ENCODE results near the gene CSRP3.
"Not testable (repeated sequence)": the region's sequence is repeated elsewhere in the genome, so short reads cannot be mapped to it uniquely, and the experiment has no call there.

CSRP3 gene

DNA sequence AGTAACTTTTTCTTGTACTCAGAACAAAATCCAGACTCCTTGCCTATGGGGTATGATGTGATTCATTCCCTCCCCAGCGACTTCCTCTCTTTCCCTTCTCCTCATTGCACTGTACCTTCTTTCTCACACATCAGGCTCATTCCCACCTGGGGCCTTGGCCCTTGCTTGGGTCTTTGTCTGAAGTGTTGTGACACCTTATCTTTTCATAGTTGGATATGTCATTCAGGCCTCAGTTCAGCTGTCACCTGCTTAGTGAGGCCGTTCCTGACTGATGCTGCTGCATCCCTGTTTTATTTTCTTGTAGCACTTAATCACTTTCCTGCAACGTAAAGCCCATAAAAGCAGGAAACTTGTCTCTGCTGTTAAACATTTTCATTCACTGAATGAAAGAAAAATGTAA, 44.9 kb downstream of the CSRP3 start:
- no peak overlapping the region for H3K4me3 ChIP-seq (ENCODE audit: low read depth, low read length)
- TF ChIP-seq, protein P1, sequence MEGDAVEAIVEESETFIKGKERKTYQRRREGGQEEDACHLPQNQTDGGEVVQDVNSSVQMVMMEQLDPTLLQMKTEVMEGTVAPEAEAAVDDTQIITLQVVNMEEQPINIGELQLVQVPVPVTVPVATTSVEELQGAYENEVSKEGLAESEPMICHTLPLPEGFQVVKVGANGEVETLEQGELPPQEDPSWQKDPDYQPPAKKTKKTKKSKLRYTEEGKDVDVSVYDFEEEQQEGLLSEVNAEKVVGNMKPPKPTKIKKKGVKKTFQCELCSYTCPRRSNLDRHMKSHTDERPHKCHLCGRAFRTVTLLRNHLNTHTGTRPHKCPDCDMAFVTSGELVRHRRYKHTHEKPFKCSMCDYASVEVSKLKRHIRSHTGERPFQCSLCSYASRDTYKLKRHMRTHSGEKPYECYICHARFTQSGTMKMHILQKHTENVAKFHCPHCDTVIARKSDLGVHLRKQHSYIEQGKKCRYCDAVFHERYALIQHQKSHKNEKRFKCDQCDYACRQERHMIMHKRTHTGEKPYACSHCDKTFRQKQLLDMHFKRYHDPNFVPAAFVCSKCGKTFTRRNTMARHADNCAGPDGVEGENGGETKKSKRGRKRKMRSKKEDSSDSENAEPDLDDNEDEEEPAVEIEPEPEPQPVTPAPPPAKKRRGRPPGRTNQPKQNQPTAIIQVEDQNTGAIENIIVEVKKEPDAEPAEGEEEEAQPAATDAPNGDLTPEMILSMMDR (IDR thresholded peaks at IDR 0.05; ENCODE audit: low read depth, low read length): no peak
- no peak for TF ChIP-seq MYC (IDR thresholded peaks at IDR 0.05; ENCODE audit: low read depth, low read length)
- TF ChIP-seq POLR2A (IDR thresholded peaks at IDR 0.05; ENCODE audit: extremely low read depth, insufficient read length): no peak
- TF ChIP-seq, protein P2, sequence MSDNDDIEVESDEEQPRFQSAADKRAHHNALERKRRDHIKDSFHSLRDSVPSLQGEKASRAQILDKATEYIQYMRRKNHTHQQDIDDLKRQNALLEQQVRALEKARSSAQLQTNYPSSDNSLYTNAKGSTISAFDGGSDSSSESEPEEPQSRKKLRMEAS (IDR thresholded peaks at IDR 0.05; ENCODE audit: low read depth, low read length): no peak
- no peak for DNase-seq (ENCODE audit: low read depth)

DNA sequence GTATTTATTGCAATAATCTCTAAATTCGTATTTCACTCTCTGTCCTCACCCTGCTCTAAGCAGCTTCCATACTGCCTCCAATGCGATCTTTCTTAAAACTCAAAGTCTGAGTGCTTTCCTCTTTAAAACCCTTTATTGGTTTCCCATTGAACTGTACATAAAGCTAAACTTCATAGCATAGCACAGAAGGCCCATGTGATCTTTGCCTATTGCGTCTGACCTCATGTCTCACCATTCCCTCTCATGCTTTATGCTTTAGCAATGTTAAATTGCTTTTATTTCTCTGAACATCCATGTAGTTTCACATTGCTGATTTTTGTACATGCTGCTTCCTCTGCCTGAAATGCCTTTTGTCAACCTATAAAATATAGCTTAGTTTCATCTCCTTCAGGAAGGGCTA, 56.5 kb downstream of the CSRP3 start:
- TF ChIP-seq POLR2A (IDR thresholded peaks at IDR 0.05; ENCODE audit: extremely low read depth, insufficient read length): no peak
- TF ChIP-seq, protein P2 (IDR thresholded peaks at IDR 0.05; ENCODE audit: low read depth, low read length): no peak
- TF ChIP-seq, protein P1 (IDR thresholded peaks at IDR 0.05; ENCODE audit: low read depth, low read length): no peak
- no peak for TF ChIP-seq MYC (IDR thresholded peaks at IDR 0.05; ENCODE audit: low read depth, low read length)
- no peak overlapping the region for H3K4me3 ChIP-seq (ENCODE audit: low read depth, low read length)
- no peak for DNase-seq (ENCODE audit: low read depth)

DNA sequence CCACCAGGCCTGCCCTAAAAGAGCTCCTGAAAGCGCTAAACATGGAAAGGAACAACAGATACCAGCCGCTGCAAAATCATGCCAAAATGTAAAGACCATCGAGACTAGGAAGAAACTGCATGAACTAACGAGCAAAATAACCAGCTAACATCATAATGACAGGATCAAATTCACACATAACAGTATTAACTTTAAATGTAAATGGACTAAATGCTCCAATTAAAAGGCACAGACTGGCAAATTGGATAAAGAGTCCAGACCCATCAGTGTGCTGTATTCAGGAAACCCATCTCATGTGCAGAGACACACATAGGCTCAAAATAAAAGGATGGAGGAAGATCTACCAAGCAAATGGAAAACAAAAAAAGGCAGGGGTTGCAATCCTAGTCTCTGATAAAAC, 64.9 kb downstream of the CSRP3 start:
- not testable (repeated sequence) for H3K4me3 ChIP-seq (ENCODE audit: low read depth, low read length); DNase-seq (ENCODE audit: low read depth)

DNA sequence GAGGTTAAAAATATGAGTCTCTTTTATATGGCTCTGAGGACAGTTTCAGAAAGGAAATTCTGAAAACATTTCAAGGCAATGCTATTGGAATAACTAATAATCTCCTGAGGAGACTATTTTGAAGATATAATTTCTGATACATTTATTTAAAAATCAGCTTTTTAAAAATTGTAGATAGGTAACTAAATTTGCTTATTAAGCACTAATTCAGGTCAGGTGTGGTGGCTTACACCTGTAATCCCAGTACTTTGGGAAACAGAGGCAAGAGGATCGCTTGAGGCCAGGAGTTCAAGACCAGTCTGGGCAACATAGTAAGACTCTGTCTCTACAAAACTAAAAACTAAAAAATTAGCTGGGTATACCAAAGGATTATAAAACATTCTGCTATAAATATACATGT, 67.8 kb downstream of the CSRP3 start:
- TF ChIP-seq, protein P2 (IDR thresholded peaks at IDR 0.05; ENCODE audit: low read depth, low read length): no peak
- TF ChIP-seq, protein P1 (IDR thresholded peaks at IDR 0.05; ENCODE audit: low read depth, low read length): no peak
- no peak for TF ChIP-seq MYC (IDR thresholded peaks at IDR 0.05; ENCODE audit: low read depth, low read length)
- TF ChIP-seq POLR2A (IDR thresholded peaks at IDR 0.05; ENCODE audit: extremely low read depth, insufficient read length): no peak
- no peak for DNase-seq (ENCODE audit: low read depth)
- no peak overlapping the region for H3K4me3 ChIP-seq (ENCODE audit: low read depth, low read length)
